GM21515 (cell line): Measurements from ENCODE around the gene DLX3.

ENCODE experiments used
- ATAC-seq: cut with Tn5 transposase; IDR thresholded peaks from one replicate; pipeline ENCODE4 v1.9.1; 2021; ENCODE audit not compliant: unreplicated experiment

Gene DLX3

GRCh38 chr17:49973271-49973615 is 21.8 kb downstream of the DLX3 start:
- ATAC-seq, result no peak

- no peak for ATAC-seq
These were observed 22.3 kb downstream of the DLX3 start for GRCh38 chr17:49972486-49973270.

- ATAC-seq, result no peak
These were observed 23.1 kb downstream of the DLX3 start for GRCh38 chr17:49971848-49972485.

GRCh38 chr17:49971199-49971847 is 23.7 kb downstream of the DLX3 start:
- no peak for ATAC-seq

- no peak for ATAC-seq
These were observed 24.5 kb downstream of the DLX3 start for GRCh38 chr17:49970498-49970897.

- ATAC-seq, result no peak
These were observed 25.1 kb downstream of the DLX3 start for GRCh38 chr17:49969795-49970389.

- no peak for ATAC-seq
These were observed 25.8 kb downstream of the DLX3 start, which contains the start of gene DLX4 for GRCh38 chr17:49969134-49969759. TSS of gene DLX4 (plus strand) at chr17:49969190. CDS start at chr17:49969469, 279 bp downstream.

GRCh38 chr17:49968405-49969133 is 26.5 kb downstream of the DLX3 start:
- ATAC-seq, result no peak

- no peak for ATAC-seq
These were observed 27.2 kb downstream of the DLX3 start for GRCh38 chr17:49967621-49968404.

- no peak for ATAC-seq
These were observed 27.8 kb downstream of the DLX3 start for GRCh38 chr17:49967205-49967604.

- no peak for ATAC-seq
These were observed 28.3 kb downstream of the DLX3 start for GRCh38 chr17:49966767-49967166.

GRCh38 chr17:49965524-49965909 is 29.5 kb downstream of the DLX3 start:
- ATAC-seq, result no peak

- ATAC-seq, result no peak
These were observed 30.1 kb downstream of the DLX3 start for GRCh38 chr17:49964769-49965523.

- no peak for ATAC-seq
These were observed 30.7 kb downstream of the DLX3 start for GRCh38 chr17:49964303-49964768.

GRCh38 chr17:49963626-49964302 is 31.3 kb downstream of the DLX3 start:
- ATAC-seq, result no peak

GRCh38 chr17:49963309-49963625 is 31.8 kb downstream of the DLX3 start:
- no peak for ATAC-seq

- ATAC-seq, result no peak
These were observed 32.3 kb downstream of the DLX3 start for GRCh38 chr17:49962599-49963308.
